HG03469 (cell line): ENCODE data around the gene ARID5B.

Experiments
- ATAC-seq: cut with Tn5 transposase; IDR thresholded peaks from one replicate; pipeline ENCODE4 v1.9.1; 2021; ENCODE audit warnings: mild to moderate bottlenecking, moderate library complexity, moderate number of reproducible peaks; ENCODE audit not compliant: unreplicated experiment

Gene ARID5B

DNA sequence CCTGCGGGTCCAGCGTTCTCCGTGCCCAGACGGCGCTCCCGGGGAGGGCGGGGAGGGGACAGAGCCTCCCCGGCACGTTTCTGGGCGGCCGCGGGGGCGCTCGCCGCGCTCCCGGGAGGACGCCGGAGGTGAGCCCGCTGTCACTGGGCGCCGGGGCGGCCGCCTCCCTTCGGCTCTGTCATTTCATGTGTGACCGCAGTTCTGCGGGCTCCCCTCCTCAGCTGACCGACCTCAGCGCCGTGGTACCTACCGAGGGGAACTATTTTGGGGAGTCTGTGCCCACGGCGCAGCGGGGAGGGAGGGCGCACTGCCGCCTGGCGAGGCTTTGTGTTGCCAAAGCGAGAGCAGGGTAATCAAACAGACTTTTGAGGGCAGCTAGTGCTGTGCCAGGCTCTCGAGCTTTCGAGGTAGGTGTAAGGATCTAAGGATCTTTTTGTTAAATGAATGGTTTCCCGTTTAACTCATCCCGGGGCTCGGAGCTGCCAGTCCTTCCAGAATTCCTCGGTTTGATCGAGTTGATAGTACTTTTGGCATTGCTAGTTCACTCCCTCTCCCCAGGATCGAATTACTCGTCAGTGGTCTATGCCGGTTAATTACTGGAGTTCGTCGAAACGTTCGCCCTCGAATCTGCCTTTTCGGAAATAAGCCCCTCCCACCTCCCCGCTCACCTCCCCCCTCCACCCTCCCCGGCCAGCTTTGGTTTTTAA is 1.9 kb downstream of the ARID5B start:
- ATAC-seq: peak; percentile 43

DNA sequence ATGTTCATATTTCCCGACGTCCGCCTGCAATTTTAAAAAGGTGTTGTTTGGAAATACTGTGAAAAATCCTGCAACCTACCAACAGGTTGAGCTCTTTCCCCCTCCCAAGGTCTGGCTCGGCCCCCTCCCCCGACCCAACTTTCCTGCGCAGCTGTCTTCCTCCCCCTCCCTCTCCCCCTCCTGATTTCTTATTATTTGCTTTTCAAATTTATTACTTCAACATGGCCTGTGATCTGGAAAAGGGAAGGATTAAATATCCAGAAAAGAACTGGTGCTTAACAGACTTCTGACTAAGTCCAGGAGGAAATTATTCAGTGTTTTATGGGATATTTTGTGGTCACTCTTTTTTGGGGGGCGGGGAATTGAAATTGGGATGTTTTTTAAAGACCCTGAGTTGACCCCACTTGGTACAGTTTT is 2.4 kb downstream of the ARID5B start:
- no peak for ATAC-seq

DNA sequence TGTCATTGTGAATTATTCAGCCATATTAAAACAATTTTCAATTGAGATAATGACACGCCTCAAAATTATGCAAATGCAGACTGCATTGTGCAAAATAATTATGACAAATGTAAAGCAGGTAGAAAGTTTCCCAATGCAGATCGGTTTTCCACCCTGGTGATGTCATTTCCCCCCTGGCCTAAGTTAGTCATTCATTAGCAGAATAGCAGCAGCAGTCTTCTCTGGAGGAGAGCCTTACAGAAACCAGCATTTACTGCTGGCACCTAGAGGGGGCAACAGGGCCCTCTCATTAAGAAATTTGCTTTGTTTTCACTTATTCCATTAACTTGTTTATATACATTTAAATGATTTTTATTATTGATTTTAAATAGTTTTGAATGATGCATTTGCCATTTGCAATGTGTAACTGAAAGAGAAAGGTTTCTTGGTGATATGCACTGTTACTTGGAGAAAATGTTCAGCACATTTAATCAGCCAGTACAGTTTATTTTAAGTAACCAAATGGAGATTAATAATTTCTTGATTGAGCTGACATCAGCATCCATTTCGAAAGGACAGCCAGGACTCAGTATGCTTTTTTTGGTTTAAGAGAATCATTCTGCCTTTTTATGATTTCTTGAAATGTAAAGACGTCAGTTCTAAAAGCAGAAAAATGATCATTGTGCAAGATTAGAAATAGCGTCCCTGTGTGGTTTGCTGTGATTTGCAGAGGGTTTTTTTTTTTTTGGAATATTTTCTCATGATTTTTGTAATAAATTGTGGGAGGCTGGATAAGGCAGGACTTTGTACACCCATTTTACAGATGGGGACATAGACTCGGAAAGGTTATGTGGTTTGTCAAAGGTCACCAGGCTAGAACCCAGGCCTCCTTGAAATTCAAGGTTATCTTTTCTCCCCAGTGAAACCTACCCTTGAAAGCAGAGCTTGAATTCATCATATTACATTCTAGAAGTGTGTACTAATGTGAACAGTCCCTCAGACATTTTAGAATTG is 3.5 kb downstream of the ARID5B start:
- ATAC-seq: peak; percentile 34

DNA sequence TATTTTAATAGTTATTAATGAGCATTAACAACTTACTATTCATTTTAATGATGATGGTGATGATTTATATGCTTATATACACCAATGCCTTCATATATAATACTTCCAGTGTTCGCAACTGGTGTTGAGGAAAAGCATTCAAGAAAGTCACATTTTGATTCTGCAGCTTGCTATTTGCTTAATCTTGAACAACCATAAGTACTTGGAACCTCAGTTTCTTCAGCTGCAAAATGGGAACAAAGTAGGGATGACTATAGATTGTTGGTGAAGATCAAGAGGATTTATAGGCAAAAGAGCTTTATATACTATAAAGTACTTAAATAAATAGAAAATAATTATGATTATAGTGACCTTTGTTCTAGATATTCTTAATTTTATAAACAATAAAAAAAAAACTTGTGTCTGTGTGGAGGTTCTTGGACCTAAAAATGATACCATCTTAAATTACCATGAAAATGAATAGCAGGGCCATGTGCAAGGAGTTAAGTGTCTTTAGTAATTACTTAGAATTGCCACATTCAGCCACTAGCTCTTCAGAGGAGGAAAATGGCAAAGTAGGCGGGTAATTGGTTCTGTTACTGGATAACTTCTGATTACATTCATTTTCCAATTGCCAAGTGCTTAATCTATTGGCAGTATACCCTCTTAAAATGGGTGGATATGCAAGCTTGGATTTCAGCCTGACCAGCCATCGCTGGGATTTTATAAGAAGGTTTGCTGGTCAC is 4.5 kb downstream of the ARID5B start:
- ATAC-seq: no peak

DNA sequence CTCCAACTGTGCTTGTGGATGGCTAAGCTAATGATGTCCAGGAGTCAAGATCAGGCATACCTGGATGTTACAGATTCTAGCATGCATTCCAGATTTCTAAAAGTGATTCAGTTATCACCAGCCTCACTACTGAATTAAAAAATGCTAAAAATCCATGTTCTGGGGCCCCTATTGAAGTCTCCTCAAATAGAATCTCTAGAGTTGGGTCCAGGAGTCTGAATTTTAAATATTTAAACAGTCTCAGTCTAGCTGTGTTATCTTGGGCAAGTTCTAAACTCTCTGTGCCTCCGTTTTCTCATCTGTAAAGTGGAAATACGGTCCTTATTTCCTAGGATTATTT is 5.0 kb downstream of the ARID5B start:
- no peak for ATAC-seq

DNA sequence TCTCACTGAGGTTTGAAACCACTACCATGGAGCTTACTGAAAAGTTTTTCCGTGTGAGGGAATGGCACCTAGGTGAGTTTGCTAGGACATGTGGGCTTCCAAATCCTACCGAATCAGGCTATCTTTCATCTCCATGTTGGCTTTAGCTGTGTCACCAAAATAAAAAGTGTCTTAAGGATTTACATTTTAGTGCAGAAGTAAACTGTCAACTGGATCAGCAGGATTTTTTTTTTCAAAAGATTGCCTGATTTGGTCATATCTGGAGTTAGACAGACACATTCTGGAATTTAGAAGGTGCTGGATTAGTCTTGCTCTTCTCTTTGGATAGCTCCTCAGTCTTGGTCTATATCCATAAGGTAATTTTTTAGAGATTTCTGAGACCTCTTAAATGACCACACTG is 5.5 kb downstream of the ARID5B start:
- ATAC-seq: no peak

DNA sequence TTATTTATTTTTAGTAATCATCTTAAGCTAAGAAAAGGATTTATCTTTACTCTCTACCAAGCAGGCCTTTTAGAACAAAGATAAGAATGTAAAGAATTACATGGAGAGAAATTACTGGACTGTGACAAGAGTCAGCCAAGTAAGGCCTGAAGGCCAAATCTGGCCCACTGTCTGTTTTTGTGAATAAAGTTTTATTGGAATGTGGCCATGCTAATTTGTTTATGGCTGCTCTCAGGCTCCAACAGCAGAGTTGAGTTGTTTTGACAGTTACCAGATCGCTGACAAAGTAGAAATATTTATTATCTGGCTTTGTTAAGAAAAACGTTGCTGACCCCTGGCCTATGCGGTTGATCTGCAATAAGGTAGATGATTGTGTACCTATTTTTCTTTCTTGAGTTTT is 6.1 kb downstream of the ARID5B start:
- ATAC-seq: no peak

DNA sequence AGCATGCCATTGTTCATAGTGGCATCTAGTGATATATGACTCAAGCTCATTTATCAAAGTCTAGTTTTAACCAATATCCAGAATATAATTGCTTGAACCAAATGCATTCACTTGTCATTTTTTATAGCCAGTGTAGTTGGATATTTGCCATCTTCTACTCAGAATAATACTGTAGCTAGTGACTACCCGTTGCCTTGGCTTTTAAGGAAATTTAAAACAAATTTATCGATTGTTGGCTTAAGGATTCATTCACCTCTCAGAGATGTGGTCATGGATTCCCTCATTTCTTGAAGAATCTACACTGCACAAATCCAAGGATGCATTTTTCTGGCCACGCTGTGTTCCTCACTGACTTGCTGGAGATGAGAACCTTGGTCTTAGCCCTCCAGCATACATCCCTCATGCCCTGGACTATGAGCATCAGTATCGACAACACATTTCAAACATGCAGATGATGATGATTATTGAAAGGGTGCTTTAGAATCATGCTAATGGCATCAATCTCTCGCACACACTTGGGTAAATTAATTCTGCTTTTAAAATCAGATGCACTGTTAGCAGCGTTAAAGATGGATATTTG is 8.8 kb downstream of the ARID5B start:
- no peak for ATAC-seq

DNA sequence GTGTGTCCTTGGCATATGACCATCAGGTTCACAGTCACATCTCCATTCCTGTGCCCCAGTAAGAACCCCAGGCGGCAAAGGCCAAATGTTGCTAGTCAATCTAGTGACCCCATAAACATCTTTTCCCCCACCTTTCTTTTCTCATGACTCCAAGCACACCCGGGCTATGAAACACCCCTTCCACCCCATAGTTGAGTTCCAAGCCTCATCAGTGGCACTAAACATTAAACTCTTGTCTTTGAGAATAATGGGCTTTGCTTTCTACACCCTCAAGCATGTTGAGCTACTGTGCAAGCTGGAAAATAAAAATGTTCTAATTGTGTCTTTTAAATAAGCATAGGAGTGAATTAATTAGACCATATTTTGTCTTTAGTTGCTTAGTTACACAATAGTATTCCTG is 9.4 kb downstream of the ARID5B start:
- ATAC-seq: no peak

DNA sequence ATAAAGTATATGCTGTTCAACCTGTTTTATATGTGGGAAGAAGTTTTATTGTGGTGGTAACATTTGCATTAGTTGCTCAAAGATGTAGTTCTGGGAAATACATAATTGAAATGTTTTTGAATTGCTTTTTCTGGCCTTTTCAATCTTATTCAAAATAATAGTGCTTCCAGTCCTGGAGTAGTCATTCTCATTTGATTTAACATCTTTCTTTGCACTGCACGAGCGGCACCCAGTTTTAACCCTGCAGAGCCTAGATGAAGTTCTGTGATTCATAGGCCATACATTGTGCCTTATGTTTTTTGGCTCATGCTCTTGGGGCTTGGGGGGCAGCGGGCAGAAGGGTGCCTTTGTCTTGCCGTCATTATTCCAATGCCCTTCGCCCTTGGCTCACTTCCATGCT is 9.9 kb downstream of the ARID5B start:
- no peak for ATAC-seq

DNA sequence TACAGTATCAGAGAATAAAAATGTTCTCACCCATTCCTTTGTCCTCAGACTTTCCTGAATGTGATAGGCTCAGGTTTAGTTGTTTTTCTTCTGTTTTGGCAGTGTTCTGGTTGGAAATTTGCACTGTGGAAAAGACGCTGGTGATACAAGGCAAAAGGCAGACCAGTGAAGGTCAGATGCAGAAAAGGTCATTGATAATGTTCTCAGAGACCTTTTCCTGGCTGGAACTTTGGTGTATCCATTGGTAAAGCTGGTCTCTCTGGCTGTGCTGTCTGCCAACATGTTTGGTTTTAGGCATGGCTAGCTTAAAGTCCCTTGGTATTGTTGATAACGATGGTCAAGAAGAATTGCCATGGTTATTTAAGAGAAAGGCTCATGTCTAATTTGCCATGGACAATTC is 11.5 kb downstream of the ARID5B start:
- ATAC-seq: no peak

DNA sequence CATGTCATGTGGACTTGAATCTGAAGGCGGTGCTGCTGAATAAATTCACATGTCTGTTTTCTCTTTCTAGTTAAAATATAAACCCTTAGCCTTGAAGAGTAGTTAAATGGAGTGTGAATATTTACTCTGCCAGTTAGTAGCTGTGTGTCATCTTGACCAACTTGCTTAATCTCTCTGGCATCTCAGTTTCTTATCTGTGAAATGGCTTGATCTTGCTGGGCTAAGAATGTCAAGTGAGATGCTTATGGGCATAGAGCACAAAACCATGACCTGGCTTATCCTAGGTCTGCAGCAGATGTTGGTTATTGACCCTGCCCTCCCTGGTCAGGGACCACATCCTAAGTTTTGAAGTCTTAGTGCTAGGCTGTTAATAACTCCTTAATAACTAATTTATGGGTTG is 16.6 kb downstream of the ARID5B start:
- no peak for ATAC-seq

DNA sequence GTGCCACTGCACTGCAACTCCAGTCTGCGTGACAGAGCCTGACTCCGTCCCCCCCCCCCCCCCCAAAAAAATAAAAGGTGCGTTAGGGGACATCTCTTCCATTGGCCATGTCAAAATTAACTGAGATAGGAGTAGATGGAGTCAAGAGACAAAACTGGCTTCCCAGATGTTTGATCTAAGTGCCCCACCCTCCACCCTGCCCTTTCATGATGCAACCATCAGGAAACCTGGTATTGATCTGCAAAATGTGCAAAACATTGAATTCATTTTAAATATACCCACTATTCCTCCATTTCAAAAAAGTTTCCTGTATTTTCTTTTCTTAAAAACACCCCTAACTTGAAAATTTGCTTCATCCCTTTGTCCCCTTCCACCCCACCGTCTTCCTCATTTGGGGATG is 17.5 kb downstream of the ARID5B start:
- no peak for ATAC-seq

DNA sequence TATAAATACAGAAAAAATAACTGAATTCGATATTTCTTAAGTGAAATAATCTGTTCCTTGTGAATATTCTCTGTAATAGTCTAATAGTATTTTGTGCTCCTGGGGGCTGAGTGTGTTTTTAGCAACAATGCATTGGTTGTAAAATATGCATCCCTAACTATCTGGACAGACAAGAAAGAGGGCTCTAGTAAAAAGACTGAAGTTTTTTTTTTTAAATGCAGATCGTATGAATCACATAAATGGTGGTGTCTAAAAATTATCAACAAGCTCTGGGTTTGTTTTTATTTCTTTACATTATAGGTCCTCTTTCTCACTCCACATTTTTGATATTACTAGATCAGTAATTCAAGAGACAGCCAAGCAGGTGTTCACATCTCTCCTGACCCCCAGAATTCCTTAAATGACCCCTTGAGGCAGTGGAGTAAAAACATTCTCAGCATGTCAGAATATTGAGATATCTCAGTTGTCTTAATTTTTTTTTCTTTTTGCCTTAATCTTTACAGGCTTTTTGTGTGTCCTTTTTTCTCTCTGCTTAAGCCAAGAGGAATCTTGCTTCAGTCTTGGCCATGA is 18.2 kb downstream of the ARID5B start:
- no peak for ATAC-seq

DNA sequence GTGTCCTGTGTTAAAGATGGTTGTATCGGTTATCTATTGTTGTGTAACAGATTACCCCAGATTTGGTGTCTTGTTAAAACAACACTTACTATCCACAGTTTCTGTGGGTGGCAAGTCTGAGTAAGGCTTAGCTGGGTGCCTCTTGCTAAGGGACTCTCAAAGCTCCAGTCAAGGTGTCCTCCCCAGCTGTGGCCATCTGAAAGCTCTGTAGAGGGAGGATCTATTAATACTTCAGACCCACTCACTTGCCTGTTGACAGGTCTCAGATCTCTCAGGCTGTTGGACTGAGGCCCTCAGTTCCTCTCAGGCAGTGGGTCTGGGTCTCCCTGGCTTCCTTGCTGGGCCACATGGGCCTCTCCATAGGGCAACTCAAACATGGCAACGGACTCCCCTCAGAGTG is 19.6 kb downstream of the ARID5B start:
- ATAC-seq: no peak

DNA sequence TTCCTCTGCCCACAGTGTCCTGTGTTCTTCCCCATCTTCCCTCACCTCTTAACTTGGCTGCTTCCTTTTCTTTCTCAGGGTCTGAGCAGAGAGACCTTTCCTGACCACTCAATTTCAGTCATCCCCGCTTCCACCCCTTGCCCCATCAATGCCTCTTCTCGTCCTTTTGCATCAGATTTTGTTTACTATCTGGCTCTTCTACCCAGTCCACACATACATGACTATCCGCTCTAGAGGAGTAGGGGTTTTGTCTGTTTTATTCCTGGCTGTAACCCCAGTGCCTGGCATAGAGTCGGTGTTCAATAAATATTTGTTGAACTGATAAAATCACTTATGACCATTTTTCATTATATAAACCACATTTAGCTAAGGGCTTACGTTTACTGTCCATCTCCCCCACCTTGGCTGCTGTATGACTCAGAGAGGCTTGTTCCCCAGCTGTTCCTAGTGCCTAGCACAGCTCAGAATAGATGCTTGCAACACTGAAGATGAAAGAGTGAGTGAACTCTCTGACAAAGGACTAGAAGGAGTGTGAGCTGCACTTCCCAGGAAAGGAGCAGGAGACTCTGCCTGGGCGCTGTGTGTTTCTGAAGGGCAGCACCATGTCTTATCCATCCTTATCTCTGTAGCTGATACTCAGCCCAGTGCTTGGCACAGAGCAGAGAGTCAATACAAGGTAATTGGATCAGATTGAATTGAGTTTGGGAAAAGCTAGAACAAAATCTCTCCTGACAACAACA is 21.9 kb downstream of the ARID5B start:
- no peak for ATAC-seq

DNA sequence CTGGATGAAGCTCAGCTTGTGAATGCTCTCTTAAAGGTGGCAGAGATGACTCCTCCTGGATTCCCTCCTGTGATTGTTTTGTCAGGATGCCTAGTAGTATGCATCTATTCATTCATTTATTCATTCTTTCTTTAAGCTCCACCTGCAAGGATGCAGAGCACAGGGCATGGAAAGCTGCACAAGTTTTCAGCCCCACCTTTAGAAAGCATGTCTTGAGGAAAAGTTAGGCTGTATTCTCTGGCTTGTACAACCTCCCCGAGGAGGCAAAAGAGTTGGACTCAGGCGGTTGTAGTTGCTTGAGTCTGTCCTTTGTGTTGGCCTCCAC is 22.4 kb downstream of the ARID5B start:
- no peak for ATAC-seq

DNA sequence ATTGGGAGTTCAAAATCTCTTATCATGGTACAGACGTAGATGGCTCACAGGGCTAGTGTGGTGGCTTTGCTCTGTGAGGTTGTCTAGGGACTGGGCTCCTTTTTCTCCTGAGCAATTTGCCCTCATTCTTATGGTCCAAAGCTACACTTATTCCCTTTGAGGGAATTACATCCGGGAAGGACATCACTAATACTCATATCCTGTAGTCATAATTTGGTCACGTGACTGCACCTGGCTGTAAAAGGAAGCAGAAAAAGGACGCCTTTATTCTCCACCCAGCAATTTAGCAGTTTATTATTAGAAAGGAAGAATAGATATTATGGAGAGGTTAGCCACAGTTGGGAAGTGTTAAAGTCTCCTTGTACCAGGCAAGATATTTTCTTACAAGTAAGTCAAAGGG is 28.1 kb downstream of the ARID5B start:
- ATAC-seq: no peak

DNA sequence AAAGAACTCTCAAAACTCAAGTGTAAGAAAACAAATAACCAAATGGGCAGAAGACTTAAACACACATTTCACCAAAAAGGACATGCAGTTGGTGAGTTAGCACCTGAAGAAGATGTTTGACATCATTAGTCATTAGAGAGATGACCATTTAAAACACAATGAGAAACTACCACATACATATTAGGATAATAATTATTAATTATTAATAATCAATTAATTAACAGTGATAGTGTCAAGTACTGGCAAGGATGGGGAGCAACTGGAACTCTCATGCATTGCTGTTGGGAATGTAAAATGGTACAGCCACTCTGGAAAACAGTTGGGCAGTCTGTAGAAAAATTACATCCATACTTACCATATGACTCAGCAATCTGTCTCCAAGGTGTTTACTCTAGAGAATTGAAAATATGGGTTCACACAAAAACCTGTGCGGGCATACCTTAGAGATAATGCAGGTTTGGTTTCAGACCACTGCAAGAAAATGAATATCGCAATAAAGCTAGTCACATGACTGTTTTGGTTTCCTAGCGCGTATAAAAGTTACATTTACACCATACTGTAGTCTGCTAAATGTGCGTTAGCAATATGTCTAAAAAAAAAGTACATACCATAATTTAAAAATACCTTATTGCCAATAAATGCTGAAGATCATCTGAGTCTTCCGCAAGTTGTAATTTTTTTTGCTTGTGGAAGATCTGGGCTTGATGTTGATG is 30.3 kb downstream of the ARID5B start:
- no peak for ATAC-seq
